ENCODE results near the gene DPH7. TPM values are rescaled to one million over a fixed set of nuclear protein-coding genes. Genes with fewer than 3 reads are reported as not detected.
A peak's percentile ranks its signal among the peaks of the same experiment; 100 is the strongest.
"Not testable (repeated sequence)": the region's sequence is repeated elsewhere in the genome, so short reads cannot be mapped to it uniquely, and the experiment has no call there.

Gene DPH7
- total RNA-seq, 2 experiments from 2014 or later: 32.4 to 36.6 TPM

DNA sequence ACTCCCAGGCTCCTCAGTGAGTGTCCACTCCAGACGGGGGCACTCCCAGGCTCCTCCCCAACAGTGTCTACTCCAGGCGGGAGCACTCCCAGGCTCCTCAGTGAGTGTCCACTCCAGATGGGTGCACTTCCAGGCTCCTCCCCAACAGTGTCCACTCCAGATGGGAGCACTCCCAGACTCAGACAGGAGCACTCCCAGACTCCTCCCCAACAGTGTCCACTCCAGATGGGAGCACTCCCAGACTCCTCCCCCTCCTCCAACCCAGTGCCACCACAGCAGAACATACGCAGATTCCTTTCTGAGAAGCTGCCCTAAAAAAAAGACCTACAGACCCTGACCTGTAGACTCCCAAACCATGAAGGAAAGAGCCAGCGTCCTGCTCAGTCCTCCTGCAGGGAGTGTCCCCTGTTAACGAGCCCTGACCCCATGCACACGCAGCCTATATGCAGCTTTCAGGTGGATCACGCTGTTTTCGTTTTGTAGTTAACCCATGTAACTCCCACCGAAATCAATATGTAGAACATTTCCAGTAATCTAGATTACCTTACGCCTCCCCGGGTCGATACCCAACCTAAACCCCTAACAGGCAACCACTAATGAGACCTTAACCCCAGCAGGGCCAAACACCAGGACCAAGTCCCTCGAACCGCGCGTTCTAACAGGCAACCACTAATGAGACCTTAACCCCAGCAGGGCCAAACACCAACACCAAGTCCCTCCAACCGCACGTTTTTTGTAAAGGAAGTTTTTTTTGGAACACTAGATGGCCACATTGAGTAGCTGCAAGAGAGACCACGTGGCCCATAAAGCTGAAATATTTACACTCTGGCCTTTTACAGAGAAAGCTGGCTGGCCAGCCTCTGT lies 44.2 kb downstream of the DPH7 start:
- H3K9me3 Mint-ChIP-seq: peaks cover 6% of the 10 kb centered on the region
- H3K36me3 Mint-ChIP-seq (ENCODE audit: low read depth): peaks cover 5% of the 10 kb centered on the region
- no peak overlapping the region for H3K4me3 Mint-ChIP-seq
- peak; percentile 29 for DNase-seq
- H3K27me3 Mint-ChIP-seq (ENCODE audit: low read depth): no peaks in the 10 kb centered on the region
- peaks cover 25% of the 10 kb centered on the region for H3K4me1 Mint-ChIP-seq (ENCODE audit: low read depth)
- CTCF ChIA-PET: interaction anchor here (0.8 to 1.3 kb wide), 9 partner anchors 9 to 248 kb away, joined by 3 to 8 read pairs (median 4); partner anchors contain the start of genes DPH7 and PNPLA7
- intact Hi-C loops (cut with micrococcal nuclease): loop anchor here (1.0 to 5.0 kb wide), 3 partner anchors 16 to 232 kb away; partner anchors contain the start of genes DPH7, NRARP and PNPLA7
- no peak overlapping the region for H3K27ac Mint-ChIP-seq

DNA sequence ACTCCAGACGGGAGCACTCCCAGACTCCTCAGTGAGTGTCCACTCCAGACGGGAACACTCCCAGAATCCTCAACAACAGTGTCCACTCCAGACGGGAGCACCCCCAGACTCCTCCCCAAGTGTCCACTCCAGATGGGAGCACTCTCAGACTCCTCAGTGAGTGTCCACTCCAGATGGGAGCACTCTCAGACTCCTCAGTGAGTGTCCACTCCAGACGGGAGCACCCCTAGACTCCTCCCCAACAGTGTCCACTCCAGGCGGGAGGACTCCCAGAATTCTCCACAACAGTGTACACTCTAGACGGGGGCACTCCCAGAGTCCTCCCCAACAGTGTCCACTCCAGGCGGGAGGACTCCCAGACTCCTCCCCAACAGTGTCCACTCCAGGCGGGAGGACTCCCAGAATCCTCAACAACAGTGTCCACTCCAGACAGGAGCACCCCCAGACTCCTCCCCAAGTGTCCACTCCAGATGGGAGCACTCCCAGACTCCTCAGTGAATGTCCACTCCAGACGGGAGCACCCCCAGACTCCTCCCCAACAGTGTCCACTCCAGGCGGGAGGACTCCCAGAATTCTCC lies 45.7 kb downstream of the DPH7 start:
- H3K9me3 Mint-ChIP-seq; H3K36me3 Mint-ChIP-seq (ENCODE audit: low read depth); intact Hi-C loops (cut with micrococcal nuclease); H3K4me3 Mint-ChIP-seq; H3K27ac Mint-ChIP-seq; CTCF ChIA-PET; DNase-seq; H3K27me3 Mint-ChIP-seq (ENCODE audit: low read depth): not testable (repeated sequence)
- peaks cover 27% of the 10 kb centered on the region for H3K4me1 Mint-ChIP-seq (ENCODE audit: low read depth)

DNA sequence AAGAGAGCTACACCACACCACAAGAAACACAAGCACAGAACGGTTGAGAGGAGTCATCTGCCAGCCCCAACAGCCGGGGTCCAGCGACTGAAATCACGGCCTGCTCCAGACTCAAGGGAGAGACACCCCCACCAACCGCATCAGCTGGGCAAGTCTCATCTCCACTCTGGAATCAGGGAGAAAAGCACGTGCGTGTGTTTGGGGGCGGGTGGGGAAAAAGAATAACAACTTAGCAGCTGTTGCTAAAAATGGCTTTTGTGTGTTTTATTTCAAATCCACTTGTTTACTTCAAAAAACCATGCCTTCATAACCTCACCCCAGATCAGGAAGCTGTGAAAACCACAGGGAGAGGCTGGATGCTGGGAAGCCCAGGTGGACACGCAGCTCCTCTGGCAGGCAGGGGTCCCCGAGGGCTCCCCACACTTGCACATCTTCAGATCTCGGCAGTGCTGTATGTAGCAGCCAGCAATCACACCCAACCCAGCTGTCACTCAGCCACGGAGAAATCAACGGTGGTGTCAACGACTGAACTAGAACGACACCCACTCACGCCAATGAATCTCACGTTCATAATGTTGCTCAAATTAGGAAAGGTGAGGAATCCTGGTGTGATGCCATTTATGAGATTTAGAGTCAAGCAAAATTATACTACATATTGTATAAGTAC lies 47.5 kb downstream of the DPH7 start:
- no peak overlapping the region for H3K27ac Mint-ChIP-seq
- CTCF ChIA-PET: interaction anchor here (1.5 kb wide), 1 partner anchor 14 kb away, joined by 4 read pairs; no protein-coding TSS in a partner anchor
- no peak for DNase-seq
- peaks cover 16% of the 10 kb centered on the region for H3K4me1 Mint-ChIP-seq (ENCODE audit: low read depth)
- no peaks in the 10 kb centered on the region for H3K27me3 Mint-ChIP-seq (ENCODE audit: low read depth)
- H3K4me3 Mint-ChIP-seq: no peak overlapping the region
- intact Hi-C loops (cut with micrococcal nuclease): no loop called here
- peaks cover 2% of the 10 kb centered on the region for H3K9me3 Mint-ChIP-seq
- H3K36me3 Mint-ChIP-seq (ENCODE audit: low read depth): peaks cover 2% of the 10 kb centered on the region

- CTCF ChIA-PET: no interaction called here
- Mint-ChIP-seq H3K9me3 (no peaks in the 10 kb centered on the region), H3K4me1 (ENCODE audit: low read depth) (peaks cover 13% of the 10 kb centered on the region), H3K36me3 (ENCODE audit: low read depth) (no peaks in the 10 kb centered on the region), H3K27ac (no peak overlapping the region), H3K4me3 (no peak overlapping the region), H3K27me3 (ENCODE audit: low read depth) (no peaks in the 10 kb centered on the region)
- intact Hi-C loops (cut with micrococcal nuclease): no loop called here
- no peak for DNase-seq
Observed at GRCh38 chr9:137530331-137530730, 48.4 kb downstream of the DPH7 start.

DNA sequence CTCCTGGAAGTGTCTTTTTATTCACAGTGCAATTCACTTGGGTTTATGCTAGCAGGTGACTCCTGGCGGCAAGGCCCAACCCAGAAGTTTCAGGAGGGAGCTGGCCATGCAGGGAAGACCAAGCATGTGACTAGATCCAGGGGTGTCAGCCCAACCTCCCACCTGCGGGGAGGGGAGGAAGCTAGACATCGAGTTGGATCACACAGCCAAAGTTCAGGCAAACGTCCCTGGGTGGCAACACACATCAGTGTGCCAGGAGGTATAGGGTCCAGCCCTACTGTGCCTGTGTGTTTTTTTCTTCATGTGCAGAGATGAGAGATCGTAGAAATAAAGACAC lies 53.8 kb downstream of the DPH7 start:
- no peaks in the 10 kb centered on the region for H3K27me3 Mint-ChIP-seq (ENCODE audit: low read depth)
- peaks cover 3% of the 10 kb centered on the region for H3K4me1 Mint-ChIP-seq (ENCODE audit: low read depth)
- H3K27ac Mint-ChIP-seq: no peak overlapping the region
- intact Hi-C loops (cut with micrococcal nuclease): loop anchor here (5.0 kb wide), 1 partner anchor 103 kb away; the partner anchor contains the start of genes EXD3 and NOXA1
- no peak overlapping the region for H3K4me3 Mint-ChIP-seq
- no peaks in the 10 kb centered on the region for H3K36me3 Mint-ChIP-seq (ENCODE audit: low read depth)
- DNase-seq: no peak
- no peaks in the 10 kb centered on the region for H3K9me3 Mint-ChIP-seq
- CTCF ChIA-PET: interaction anchor here (0.7 to 0.9 kb wide), 4 partner anchors 10 to 232 kb away, joined by 3 to 4 read pairs (median 3); no protein-coding TSS in a partner anchor

DNA sequence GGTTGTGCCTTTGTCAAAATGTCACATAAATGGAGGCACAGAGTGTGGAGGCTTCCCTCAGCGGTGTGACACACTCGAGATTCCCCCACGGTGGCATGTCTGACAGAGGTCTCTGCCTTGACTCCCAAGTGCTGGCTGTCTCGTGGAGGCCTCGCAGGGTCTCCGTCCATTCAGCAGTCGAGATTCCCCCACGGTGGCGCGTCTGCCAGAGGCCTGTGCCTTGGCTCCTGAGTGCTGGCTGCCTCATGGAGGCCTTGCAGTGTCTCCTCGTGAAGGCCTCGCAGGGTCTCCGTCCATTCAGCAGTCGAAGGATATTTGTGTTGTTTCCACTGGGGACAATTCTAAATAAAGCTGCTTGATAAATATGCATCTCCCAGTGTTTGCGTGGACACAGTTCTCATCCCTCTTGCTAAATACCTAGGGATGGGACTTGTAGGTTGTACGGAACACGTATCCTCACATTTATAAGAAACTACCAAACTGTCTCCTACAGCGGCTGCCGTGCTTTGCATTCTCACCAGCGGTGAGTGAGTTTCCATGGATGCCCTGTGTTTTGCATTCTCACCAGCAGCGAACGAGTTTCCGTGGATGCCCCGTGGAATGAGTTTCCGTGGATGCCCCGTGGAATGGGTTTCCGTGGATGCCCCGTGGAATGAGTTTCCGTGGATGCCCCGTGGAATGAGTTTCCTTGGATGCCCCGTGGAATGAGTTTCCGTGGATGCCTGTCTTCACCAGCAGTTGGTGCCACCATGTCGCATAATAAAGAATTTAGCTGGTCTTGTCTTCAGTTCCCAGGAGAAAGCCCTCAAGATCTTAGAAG lies 54.4 kb downstream of the DPH7 start:
- Mint-ChIP-seq H3K4me1 (ENCODE audit: low read depth) (peaks cover 2% of the 10 kb centered on the region), H3K36me3 (ENCODE audit: low read depth) (no peaks in the 10 kb centered on the region), H3K9me3 (no peaks in the 10 kb centered on the region), H3K27me3 (ENCODE audit: low read depth) (no peaks in the 10 kb centered on the region), H3K4me3 (no peak overlapping the region), H3K27ac (no peak overlapping the region)
- intact Hi-C loops (cut with micrococcal nuclease): no loop called here
- CTCF ChIA-PET: interaction anchor here (0.7 to 0.9 kb wide), 4 partner anchors 10 to 232 kb away, joined by 3 to 4 read pairs (median 3); no protein-coding TSS in a partner anchor
- no peak for DNase-seq

- no peaks in the 10 kb centered on the region for H3K36me3 Mint-ChIP-seq (ENCODE audit: low read depth)
- CTCF ChIA-PET: interaction anchor here (0.6 kb wide), 1 partner anchor 112 kb away, joined by 3 read pairs; no protein-coding TSS in a partner anchor
- DNase-seq: no peak
- intact Hi-C loops (cut with micrococcal nuclease): no loop called here
- H3K9me3 Mint-ChIP-seq: no peaks in the 10 kb centered on the region
- H3K4me3 Mint-ChIP-seq: no peak overlapping the region
- no peaks in the 10 kb centered on the region for H3K4me1 Mint-ChIP-seq (ENCODE audit: low read depth)
- H3K27ac Mint-ChIP-seq: no peak overlapping the region
- no peaks in the 10 kb centered on the region for H3K27me3 Mint-ChIP-seq (ENCODE audit: low read depth)
Observed at GRCh38 chr9:137522746-137523455, 55.8 kb downstream of the DPH7 start.

- no peak overlapping the region for H3K27ac Mint-ChIP-seq
- no peaks in the 10 kb centered on the region for H3K9me3 Mint-ChIP-seq
- CTCF ChIA-PET: no interaction called here
- intact Hi-C loops (cut with micrococcal nuclease): no loop called here
- no peak for DNase-seq
- H3K4me3 Mint-ChIP-seq: no peak overlapping the region
- H3K36me3 Mint-ChIP-seq (ENCODE audit: low read depth): no peaks in the 10 kb centered on the region
- H3K4me1 Mint-ChIP-seq (ENCODE audit: low read depth): no peaks in the 10 kb centered on the region
- no peaks in the 10 kb centered on the region for H3K27me3 Mint-ChIP-seq (ENCODE audit: low read depth)
Observed at GRCh38 chr9:137521405-137521985, 57.2 kb downstream of the DPH7 start.

DNA sequence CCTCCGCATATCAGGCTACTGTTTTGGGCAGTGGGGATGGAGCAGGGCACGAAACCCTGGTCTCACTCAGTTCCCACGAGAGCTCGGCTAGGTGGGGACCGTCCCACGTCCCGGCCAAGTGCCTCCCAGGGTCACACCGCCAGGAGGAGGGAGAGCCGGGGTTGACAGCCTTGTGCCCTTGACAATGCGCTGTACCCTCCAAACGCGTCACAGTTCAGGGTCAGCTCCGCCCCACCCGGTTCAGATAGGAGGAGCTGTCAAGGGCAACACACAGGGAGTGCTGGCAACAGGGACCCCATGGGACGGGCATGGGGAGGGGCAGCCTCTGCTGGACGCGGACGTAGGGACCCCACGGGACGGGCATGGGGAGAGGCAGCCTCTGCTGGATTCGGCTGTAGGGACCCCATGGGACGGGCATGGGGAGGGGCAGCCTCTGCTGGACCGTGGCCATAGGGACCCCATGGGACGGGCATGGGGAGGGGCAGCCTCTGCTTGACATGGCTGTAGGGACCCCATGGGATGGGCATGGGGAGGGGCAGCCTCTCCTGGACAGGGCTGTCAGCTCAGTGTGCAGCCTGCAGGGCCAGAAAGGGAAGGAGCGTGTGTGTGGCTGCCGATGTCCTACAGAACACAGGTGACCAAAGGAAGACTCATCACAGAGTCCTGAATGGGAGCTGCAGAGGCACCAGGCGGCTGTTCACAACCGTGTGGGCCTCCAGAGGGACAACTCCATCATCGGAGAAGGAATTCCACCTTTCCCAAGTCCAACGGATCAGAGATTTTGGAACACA lies 57.9 kb downstream of the DPH7 start:
- H3K4me3 Mint-ChIP-seq: no peak overlapping the region
- CTCF ChIA-PET: no interaction called here
- H3K4me1 Mint-ChIP-seq (ENCODE audit: low read depth): no peaks in the 10 kb centered on the region
- H3K9me3 Mint-ChIP-seq: no peaks in the 10 kb centered on the region
- H3K27me3 Mint-ChIP-seq (ENCODE audit: low read depth): no peaks in the 10 kb centered on the region
- no peak overlapping the region for H3K27ac Mint-ChIP-seq
- intact Hi-C loops (cut with micrococcal nuclease): no loop called here
- H3K36me3 Mint-ChIP-seq (ENCODE audit: low read depth): no peaks in the 10 kb centered on the region
- no peak for DNase-seq

- Mint-ChIP-seq H3K27ac (no peak overlapping the region), H3K36me3 (ENCODE audit: low read depth) (no peaks in the 10 kb centered on the region), H3K9me3 (no peaks in the 10 kb centered on the region), H3K4me1 (ENCODE audit: low read depth) (no peaks in the 10 kb centered on the region), H3K27me3 (ENCODE audit: low read depth) (no peaks in the 10 kb centered on the region), H3K4me3 (no peak overlapping the region)
- CTCF ChIA-PET: no interaction called here
- DNase-seq: no peak
- intact Hi-C loops (cut with micrococcal nuclease): no loop called here
Observed at GRCh38 chr9:137519553-137519952, 59.2 kb downstream of the DPH7 start.

All from activated naive CD4-positive, alpha-beta T cell treated with anti-CD3 and anti-CD28 coated beads for 36 hours (primary cell).